Stomach (tissue), 9 donors: ENCODE measurements around the gene KHDC3L. TPM values are rescaled to one million over a fixed set of nuclear protein-coding genes. Genes with fewer than 3 reads are reported as not detected.

ENCODE experiments used
- DNase-seq, 2 donors: peaks; one replicate each; pipeline versions ENCODE4 v3.0.0 to v3.0.0-alpha.2; 2013 to 2019
- H3K27ac ChIP-seq, 5 donors: fragments of 200-600 bp in 4 of 5; sonication (generic) in 4 of 5; one replicate each; pipeline ENCODE4 v1.5.1; 2013 to 2019; ENCODE audit warnings: mild to moderate bottlenecking in 1 of 5, moderate library complexity in 1 of 5
- H3K27me3 ChIP-seq, 3 donors: fragments of 200-600 bp; sonication (generic); one replicate each; pipeline ENCODE4 v1.5.1; 2017 to 2019; ENCODE audit warnings: mixed run types in 1 of 3
- H3K36me3 ChIP-seq, 4 donors: fragments of 200-600 bp; sonication (generic); 1 replicate in 3 of 4; 2 replicates in 1 of 4; pipeline ENCODE4 v1.5.1; 2016 to 2019
- H3K4me1 ChIP-seq, 4 donors: fragments of 200-600 bp; sonication (generic); one replicate each; pipeline ENCODE4 v1.5.1; 2016 to 2019
- H3K4me3 ChIP-seq, 4 donors: fragments of 200-600 bp; sonication (generic) in 3 of 4; one replicate each; pipeline ENCODE4 v1.5.1; 2016 to 2019; ENCODE audit warnings: mild to moderate bottlenecking in 1 of 4
- H3K9me3 ChIP-seq, 4 donors: fragments of 200-600 bp; sonication (generic); one replicate each; pipeline ENCODE4 v1.5.1; 2016 to 2019
- EP300 ChIP-seq: sonication (generic); formaldehyde crosslinking; IDR thresholded peaks from one replicate; pipeline ENCODE4 v1.6.1; 2017; ENCODE audit warnings: antibody characterized with exemption
- POLR2A ChIP-seq, 4 donors: fragments of 450-650 bp; IDR thresholded peaks; one replicate each; pipeline ENCODE4 v1.6.1; 2016; ENCODE audit warnings: antibody characterized with exemption in 4 of 4, control low read depth in 2 of 4, mild to moderate bottlenecking in 1 of 4, moderate library complexity in 1 of 4
- POLR2AphosphoS5 ChIP-seq, 3 donors: sonication (generic); formaldehyde crosslinking; IDR thresholded peaks; one replicate each; pipeline ENCODE4 v1.6.1; 2016; ENCODE audit warnings: antibody characterized with exemption in 3 of 3
- WGBS, 5 donors: extraction: QIAGEN DNeasy Blood & Tissue Kit in 3 of 5; methylation state at CpG; one replicate each; pipeline versions ENCODE4 v1.1.5 to v1.1.7; 2013 to 2018; 5-methylcytosine and 5-hydroxymethylcytosine counted together
- intact Hi-C: fragments of 100-400 bp; cut with DNase I; formaldehyde crosslinking; loops from one replicate; pipeline ENCODE4 v1.15.1; 2023; ENCODE audit warnings: low total_unique reads
- polyA plus RNA-seq, 3 donors: library from polyadenylated mRNA; stranded (reverse); fragments of 200-250 nt; gene quantifications; one replicate each; pipeline ENCODE4 v1.2.3, GENCODE V29; 2013
- total RNA-seq, 5 donors: library from RNA; depleted of rRNA; stranded (reverse); fragments of >200 nt; gene quantifications; one replicate each; pipeline versions ENCODE4 v1.1.0 to v1.2.3, GENCODE V29; 2014 to 2016
- TF ChIP-seq, protein P1 (sequence below), 7 experiments: fragments of 450-650 bp in 4 of 7; fragments of 200-600 bp in 3 of 7; sonication (generic) in 3 of 7; IDR thresholded peaks; one replicate each; pipeline ENCODE4 v1.5.1; 2016 to 2019; ENCODE audit warnings: antibody characterized with exemption in 7 of 7, control low read depth in 2 of 7, mild to moderate bottlenecking in 1 of 7
- donor health status: healthy with polysubstance abuse.
- donor health status: Bipolar disorder and iron deficiency.
- donor health status: healthy.

KHDC3L gene
- total and polyA plus RNA-seq, 8 donors: not detected

DNA sequence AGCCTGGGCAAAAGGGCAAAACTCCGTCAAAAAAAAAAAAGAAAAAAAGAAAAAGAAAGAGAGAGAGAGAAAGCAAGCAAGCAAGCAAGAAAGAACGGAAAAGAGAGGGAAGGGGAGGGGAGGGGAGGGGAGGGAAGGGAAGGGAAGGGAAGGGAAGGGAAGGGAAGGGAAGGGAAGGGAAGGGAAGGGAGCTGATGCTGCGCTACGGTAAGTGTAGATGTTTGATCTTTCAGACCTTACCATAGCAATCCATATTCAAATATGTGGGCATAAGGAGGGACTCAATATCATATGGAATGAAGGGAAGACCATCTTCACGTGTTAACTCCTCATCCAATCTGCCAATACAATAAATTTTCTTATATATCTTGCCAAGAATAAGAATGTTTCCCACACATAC lies 20.3 kb upstream of the KHDC3L start:
- Histone ChIP-seq H3K4me1 (no peaks in the 10 kb centered on the region), H3K27me3 (no peaks in the 10 kb centered on the region), H3K4me3 (no peak overlapping the region), H3K27ac (no peak overlapping the region), H3K36me3 (no peaks in the 10 kb centered on the region), H3K9me3 (no peaks in the 10 kb centered on the region)
- TF ChIP-seq, protein P1, sequence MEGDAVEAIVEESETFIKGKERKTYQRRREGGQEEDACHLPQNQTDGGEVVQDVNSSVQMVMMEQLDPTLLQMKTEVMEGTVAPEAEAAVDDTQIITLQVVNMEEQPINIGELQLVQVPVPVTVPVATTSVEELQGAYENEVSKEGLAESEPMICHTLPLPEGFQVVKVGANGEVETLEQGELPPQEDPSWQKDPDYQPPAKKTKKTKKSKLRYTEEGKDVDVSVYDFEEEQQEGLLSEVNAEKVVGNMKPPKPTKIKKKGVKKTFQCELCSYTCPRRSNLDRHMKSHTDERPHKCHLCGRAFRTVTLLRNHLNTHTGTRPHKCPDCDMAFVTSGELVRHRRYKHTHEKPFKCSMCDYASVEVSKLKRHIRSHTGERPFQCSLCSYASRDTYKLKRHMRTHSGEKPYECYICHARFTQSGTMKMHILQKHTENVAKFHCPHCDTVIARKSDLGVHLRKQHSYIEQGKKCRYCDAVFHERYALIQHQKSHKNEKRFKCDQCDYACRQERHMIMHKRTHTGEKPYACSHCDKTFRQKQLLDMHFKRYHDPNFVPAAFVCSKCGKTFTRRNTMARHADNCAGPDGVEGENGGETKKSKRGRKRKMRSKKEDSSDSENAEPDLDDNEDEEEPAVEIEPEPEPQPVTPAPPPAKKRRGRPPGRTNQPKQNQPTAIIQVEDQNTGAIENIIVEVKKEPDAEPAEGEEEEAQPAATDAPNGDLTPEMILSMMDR (IDR thresholded peaks at IDR 0.05): no peak
- TF ChIP-seq EP300: no peak
- TF ChIP-seq POLR2AphosphoS5 (IDR thresholded peaks at IDR 0.05): no peak
- no peak for TF ChIP-seq POLR2A (IDR thresholded peaks at IDR 0.05)
- WGBS, 5 donors: 80 to 85% (median 83%) methylated on average over 3 to 5 of the region's 5 CpGs
- DNase-seq: no peak
- intact Hi-C loops: no loop called here

DNA sequence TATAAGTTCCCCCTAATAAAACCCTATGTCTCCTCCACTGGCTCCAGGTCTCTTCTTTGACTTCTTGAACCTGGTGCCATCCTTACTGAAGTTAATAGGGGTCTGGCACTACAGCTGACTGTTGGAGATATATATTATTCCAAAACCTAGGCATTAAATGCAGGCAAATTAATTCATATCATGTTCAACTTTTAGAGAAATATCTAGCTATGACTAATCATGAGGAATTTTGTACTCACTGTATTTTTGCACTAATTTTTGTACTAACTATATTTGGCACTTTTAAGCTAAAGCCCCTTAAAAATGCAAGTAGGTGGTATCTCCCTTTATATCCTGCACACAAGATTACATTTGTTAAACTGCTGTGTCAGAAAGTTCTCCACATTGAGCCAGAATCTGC lies 19.3 kb upstream of the KHDC3L start:
- no peaks in the 10 kb centered on the region for H3K4me1 ChIP-seq
- peaks cover 0 to 4% (median 2%) of the 10 kb centered on the region in 3 donors for H3K27me3 ChIP-seq
- TF ChIP-seq POLR2AphosphoS5 (IDR thresholded peaks at IDR 0.05) (no peak), POLR2A (IDR thresholded peaks at IDR 0.05) (no peak), EP300 (no peak)
- TF ChIP-seq, protein P1 (IDR thresholded peaks at IDR 0.05): no peak
- no peaks in the 10 kb centered on the region for H3K9me3 ChIP-seq
- no peak overlapping the region for H3K27ac ChIP-seq
- intact Hi-C loops: no loop called here
- no peaks in the 10 kb centered on the region for H3K36me3 ChIP-seq
- no peak for DNase-seq
- H3K4me3 ChIP-seq: no peak overlapping the region

DNA sequence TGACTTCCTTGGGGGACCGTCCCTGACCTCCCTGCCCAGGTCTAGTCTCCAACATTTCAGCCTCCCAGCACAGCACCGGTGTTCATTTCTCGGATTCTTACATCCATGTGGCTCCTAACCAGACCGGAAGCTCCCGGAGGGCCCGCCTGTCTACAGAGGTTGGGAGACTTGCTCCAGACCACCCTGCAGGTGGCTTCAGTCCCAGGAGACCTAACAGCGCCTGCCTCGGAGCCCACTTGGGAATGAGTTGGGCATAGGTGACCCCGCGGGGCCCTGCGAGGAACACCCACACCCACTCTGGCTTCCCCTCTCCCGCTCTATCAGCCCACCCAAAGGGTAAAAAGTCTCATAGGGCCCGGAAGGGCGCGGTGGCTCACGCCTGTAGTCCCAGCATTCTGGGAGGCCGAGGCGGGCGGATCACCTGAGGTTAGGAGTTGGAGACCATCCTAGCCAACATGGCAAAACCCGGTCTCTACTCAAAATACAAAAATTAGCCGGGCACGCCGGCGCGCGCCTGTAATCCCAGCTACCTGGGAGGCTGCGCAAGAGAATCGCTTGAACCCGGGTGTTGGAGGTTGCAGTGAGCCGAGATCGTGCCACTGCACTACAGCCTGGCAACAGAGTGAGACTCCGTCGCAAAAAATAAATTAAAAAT lies 13.8 kb upstream of the KHDC3L start:
- no peak overlapping the region for H3K4me3 ChIP-seq
- 50 to 68% (median 57%) methylated on average over 30 to 33 of the region's 33 CpGs for WGBS, 5 donors
- intact Hi-C loops: no loop called here
- H3K9me3 ChIP-seq: no peaks in the 10 kb centered on the region
- TF ChIP-seq EP300: no peak
- TF ChIP-seq POLR2A (IDR thresholded peaks at IDR 0.05): no peak
- TF ChIP-seq, protein P1 (IDR thresholded peaks at IDR 0.05): no peak
- TF ChIP-seq POLR2AphosphoS5 (IDR thresholded peaks at IDR 0.05): no peak
- H3K27me3 ChIP-seq: peaks cover 0 to 43% (median 10%) of the 10 kb centered on the region in 3 donors
- no peaks in the 10 kb centered on the region for H3K4me1 ChIP-seq
- no peak overlapping the region for H3K27ac ChIP-seq
- H3K36me3 ChIP-seq: no peaks in the 10 kb centered on the region
- no peak for DNase-seq

DNA sequence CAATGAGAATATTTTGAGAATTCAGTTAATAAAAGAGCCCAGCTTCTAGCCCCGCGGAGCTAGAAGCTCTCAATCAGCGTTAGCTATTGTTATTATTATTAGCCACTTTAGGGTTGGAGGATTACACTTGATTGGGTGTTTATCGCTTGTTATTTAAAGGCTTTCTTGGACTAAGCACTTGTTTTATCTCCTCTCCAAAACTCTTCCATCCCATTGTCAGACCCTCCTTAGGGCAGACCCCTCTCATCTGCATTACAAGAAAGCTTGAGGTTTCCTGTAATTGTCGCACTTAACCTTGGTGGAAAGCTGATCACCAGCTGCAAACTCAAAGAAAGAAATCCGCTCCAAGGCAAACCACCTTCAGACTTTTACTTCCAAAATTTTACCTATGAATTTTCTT lies 13.1 kb upstream of the KHDC3L start:
- intact Hi-C loops: no loop called here
- H3K27ac ChIP-seq: no peak overlapping the region
- no peaks in the 10 kb centered on the region for H3K36me3 ChIP-seq
- TF ChIP-seq, protein P1 (IDR thresholded peaks at IDR 0.05): no peak
- TF ChIP-seq POLR2A (IDR thresholded peaks at IDR 0.05) (no peak), POLR2AphosphoS5 (IDR thresholded peaks at IDR 0.05) (no peak), EP300 (no peak)
- no peaks in the 10 kb centered on the region for H3K9me3 ChIP-seq
- H3K4me3 ChIP-seq: no peak overlapping the region
- H3K27me3 ChIP-seq: peaks cover 0 to 50% (median 10%) of the 10 kb centered on the region in 3 donors
- 27 to 41% (median 39%) methylated on average over 6 of the region's 6 CpGs for WGBS, 5 donors
- no peak for DNase-seq
- H3K4me1 ChIP-seq: no peaks in the 10 kb centered on the region
